ENCODE measurements around the gene TTC7B. TPM values are rescaled to one million over a fixed set of nuclear protein-coding genes. Genes with fewer than 3 reads are reported as not detected.

Gene TTC7B
- total and polyA plus RNA-seq, 2 donors (not counting 1 experiment from before 2014, with no cell fraction given) = 0.36 to 3.2 TPM

- Histone ChIP-seq H3K36me3 (replicated peaks in 1 of 2; ENCODE audit: control extremely low read depth in 1 of 2, control insufficient read depth in 1 of 2, extremely low read depth in 1 of 2, insufficient read depth in 2 of 2, low read length in 1 of 2) (no peaks in the 10 kb centered on the region), H4K20me1 (ENCODE audit: control insufficient read depth, insufficient read depth, low read length, poor library complexity, severe bottlenecking) (no peaks in the 10 kb centered on the region), H3K4me1 (ENCODE audit: control insufficient read depth in 2 of 2, insufficient read depth in 2 of 2, low read length in 2 of 2) (peaks cover 5 to 10% of the 10 kb centered on the region in 2 donors), H3K27ac (ENCODE audit: low read length in 2 of 2) (no peak overlapping the region), H3K79me2 (ENCODE audit: control insufficient read depth, insufficient read depth, low read length) (no peaks in the 10 kb centered on the region), H2AFZ (ENCODE audit: insufficient read depth, low read depth, low read length, poor library complexity, severe bottlenecking) (no peak overlapping the region), H3K27me3 (replicated peaks in 1 of 4; ENCODE audit: control extremely low read depth in 1 of 4, control insufficient read depth in 3 of 4, insufficient read depth in 4 of 4, low read length in 3 of 4) (no peaks in the 10 kb centered on the region), H3K4me3 (ENCODE audit: control extremely low read depth in 1 of 5, extremely low read depth in 1 of 5, insufficient read depth in 1 of 5, low read depth in 2 of 5, low read length in 4 of 5) (no peak overlapping the region), H3K4me2 (replicated peaks; ENCODE audit: low read depth, low read length, poor library complexity, severe bottlenecking) (no peak overlapping the region), H3K9me3 (ENCODE audit: control extremely low read depth in 1 of 3, control insufficient read depth in 2 of 3, insufficient read depth in 1 of 3, low read length in 2 of 3) (no peaks in the 10 kb centered on the region), H3K9ac (ENCODE audit: low read length) (no peak overlapping the region)
- DNase-seq (no peak), ATAC-seq (ENCODE audit: low read depth) (no peak)
- TF ChIP-seq CTCF (IDR thresholded peaks at IDR 0.05) = no peak
- no peak for TF ChIP-seq EZH2 (IDR thresholded peaks at IDR 0.05; ENCODE audit: borderline replicate concordance, insufficient read depth, low read depth, low read length, poor library complexity, severe bottlenecking)
- CTCF ChIA-PET = no interaction called here
- Mint-ChIP-seq H3K27me3 (no peaks in the 10 kb centered on the region), H3K9me3 (ENCODE audit: insufficient read depth) (no peaks in the 10 kb centered on the region), H3K4me1 (peaks cover 10% of the 10 kb centered on the region), H3K27ac (no peak overlapping the region), H3K4me3 (no peak overlapping the region)
- intact Hi-C loops (cut with micrococcal nuclease) = no loop called here
- 98% methylated on average over 7 of the region's 7 CpGs for WGBS (ENCODE audit: insufficient coverage)
- POLR2A ChIA-PET = no interaction called here
These were observed 139.9 kb downstream of the TTC7B start for GRCh38 chr14:90676356-90676755.

GRCh38 chr14:90675399-90675798, 140.8 kb downstream of the TTC7B start:
- Histone ChIP-seq H3K9ac (ENCODE audit: low read length) (no peak overlapping the region), H3K9me3 (ENCODE audit: control extremely low read depth in 1 of 3, control insufficient read depth in 2 of 3, insufficient read depth in 1 of 3, low read length in 2 of 3) (no peaks in the 10 kb centered on the region), H2AFZ (ENCODE audit: insufficient read depth, low read depth, low read length, poor library complexity, severe bottlenecking) (no peak overlapping the region), H3K4me1 (ENCODE audit: control insufficient read depth in 2 of 2, insufficient read depth in 2 of 2, low read length in 2 of 2) (peaks cover 11 to 19% of the 10 kb centered on the region in 2 donors), H4K20me1 (ENCODE audit: control insufficient read depth, insufficient read depth, low read length, poor library complexity, severe bottlenecking) (no peaks in the 10 kb centered on the region), H3K79me2 (ENCODE audit: control insufficient read depth, insufficient read depth, low read length) (no peaks in the 10 kb centered on the region), H3K27ac (ENCODE audit: low read length in 2 of 2) (no peak overlapping the region), H3K4me2 (replicated peaks; ENCODE audit: low read depth, low read length, poor library complexity, severe bottlenecking) (no peak overlapping the region), H3K36me3 (replicated peaks in 1 of 2; ENCODE audit: control extremely low read depth in 1 of 2, control insufficient read depth in 1 of 2, extremely low read depth in 1 of 2, insufficient read depth in 2 of 2, low read length in 1 of 2) (no peaks in the 10 kb centered on the region), H3K27me3 (replicated peaks in 1 of 4; ENCODE audit: control extremely low read depth in 1 of 4, control insufficient read depth in 3 of 4, insufficient read depth in 4 of 4, low read length in 3 of 4) (no peaks in the 10 kb centered on the region), H3K4me3 (ENCODE audit: control extremely low read depth in 1 of 5, extremely low read depth in 1 of 5, insufficient read depth in 1 of 5, low read depth in 2 of 5, low read length in 4 of 5) (no peak overlapping the region)
- no peaks in the 10 kb centered on the region for H3K9me3 Mint-ChIP-seq (ENCODE audit: insufficient read depth)
- no peak overlapping the region for H3K4me3 Mint-ChIP-seq
- ChIA-PET CTCF (no interaction called here), POLR2A (no interaction called here)
- ATAC-seq (ENCODE audit: low read depth) (no peak), DNase-seq (no peak)
- H3K4me1 Mint-ChIP-seq = peaks cover 20% of the 10 kb centered on the region
- TF ChIP-seq CTCF (IDR thresholded peaks at IDR 0.05) (no peak), EZH2 (IDR thresholded peaks at IDR 0.05; ENCODE audit: borderline replicate concordance, insufficient read depth, low read depth, low read length, poor library complexity, severe bottlenecking) (no peak)
- no peak overlapping the region for H3K27ac Mint-ChIP-seq
- intact Hi-C loops (cut with micrococcal nuclease) = no loop called here
- H3K27me3 Mint-ChIP-seq = no peaks in the 10 kb centered on the region
- 50% methylated on average over 4 of the region's 7 CpGs for WGBS (ENCODE audit: insufficient coverage)
